H1 (cell line): ENCODE results near the gene KCND3. TPM values are rescaled to one million over a fixed set of nuclear protein-coding genes. Genes with fewer than 3 reads are reported as not detected.

ENCODE experiments used
- CTCF ChIA-PET: fragments of 300-600 bp; sonication (Branson Sonifier 250); formaldehyde crosslinking; loops from one replicate; lab custom pipeline; 2021; ENCODE audit not compliant: partially characterized antibody; lab: Charles Lee
- POLR2A ChIA-PET: fragments of 300-600 bp; sonication (Branson Sonifier 250); formaldehyde crosslinking; loops from one replicate; lab custom pipeline; 2021; ENCODE audit warnings: inconsistent platforms; ENCODE audit not compliant: partially characterized antibody; lab: Charles Lee
- DNase-seq, 2 experiments: peaks; one replicate each; pipeline versions ENCODE4 v3.0.0 to v3.0.0-alpha.2; 2010 to 2022; ENCODE audit warnings: low spot score in 2 of 2, low read depth in 1 of 2, mixed read lengths in 1 of 2
- FAIRE-seq: peaks from 2 replicates; lab custom pipeline; 2011; peaks lifted over from hg19 to GRCh38; lab: Jason Lieb, UNC
- H2AFZ ChIP-seq: 2 replicates; pipeline ENCODE4 v1.8.1; 2012; ENCODE audit warnings: low read length, inconsistent platforms
- H2AK5ac ChIP-seq: 2 replicates; pipeline ENCODE4 v1.6.1; 2013; ENCODE audit warnings: low read depth, low read length
- H2BK120ac ChIP-seq: replicated peaks from 2 replicates; pipeline ENCODE3; 2013; ENCODE audit warnings: low read depth, low read length, inconsistent platforms
- H2BK12ac ChIP-seq: 2 replicates; pipeline ENCODE4 v1.6.1; 2013; ENCODE audit warnings: low read depth, low read length
- H2BK15ac ChIP-seq: 2 replicates; pipeline ENCODE4 v1.6.1; 2013; ENCODE audit warnings: low read length
- H2BK20ac ChIP-seq: 2 replicates; pipeline ENCODE4 v1.6.1; 2013; ENCODE audit warnings: low read length
- H2BK5ac ChIP-seq: 2 replicates; pipeline ENCODE4 v1.6.1; 2013; ENCODE audit warnings: low read depth, low read length
- H3K14ac ChIP-seq: 2 replicates; pipeline ENCODE4 v1.6.1; 2013; ENCODE audit warnings: inconsistent platforms; ENCODE audit not compliant: insufficient read length
- H3K18ac ChIP-seq: 2 replicates; pipeline ENCODE4 v1.6.1; 2013; ENCODE audit warnings: low read length; ENCODE audit errors: extremely low read depth
- H3K23ac ChIP-seq: 2 replicates; pipeline ENCODE4 v1.6.1; 2013; ENCODE audit warnings: inconsistent platforms; ENCODE audit not compliant: insufficient read length
- H3K23me2 ChIP-seq: 2 replicates; pipeline ENCODE4 v1.6.1; 2013; ENCODE audit warnings: low read depth, low read length
- H3K27ac ChIP-seq: 2 replicates; pipeline ENCODE4 v1.6.1; 2011; ENCODE audit warnings: low read depth, low read length, inconsistent platforms
- H3K27me3 ChIP-seq, 4 experiments: replicated peaks in 1 of 4; 1 replicate in 1 of 4; 2 replicates in 3 of 4; pipeline versions ENCODE4 v1.6.1 to v1.8.1; 2011 to 2013; ENCODE audit warnings: low read length in 3 of 4, mild to moderate bottlenecking in 3 of 4, inconsistent platforms in 2 of 4, mixed read lengths in 2 of 4, moderate library complexity in 1 of 4; ENCODE audit not compliant: control insufficient read depth in 3 of 4, insufficient read depth in 3 of 4; ENCODE audit errors: extremely low read depth in 1 of 4
- H3K36me3 ChIP-seq, 4 experiments: 2 replicates each; pipeline versions ENCODE4 v1.6.1 to v1.8.1; 2011 to 2013; ENCODE audit warnings: mild to moderate bottlenecking in 4 of 4, low read length in 3 of 4, moderate library complexity in 2 of 4, control low read depth in 1 of 4, inconsistent platforms in 1 of 4; ENCODE audit not compliant: insufficient read depth in 4 of 4, control insufficient read depth in 2 of 4
- H3K4ac ChIP-seq: replicated peaks from 2 replicates; pipeline ENCODE3; 2013; ENCODE audit warnings: low read length, low read depth, mixed read lengths, inconsistent platforms; ENCODE audit not compliant: insufficient read length
- H3K4me1 ChIP-seq, 4 experiments: replicated peaks in 1 of 4; 1 replicate in 1 of 4; 2 replicates in 3 of 4; pipeline versions ENCODE4 v1.6.1 to v1.8.1; 2011 to 2013; ENCODE audit warnings: low read length in 3 of 4, inconsistent platforms in 2 of 4, mixed read lengths in 1 of 4; ENCODE audit not compliant: insufficient read depth in 4 of 4, control insufficient read depth in 3 of 4
- H3K4me2 ChIP-seq, 2 experiments: 2 replicates each; pipeline versions ENCODE4 v1.6.1 to v1.8.1; 2011 to 2013; ENCODE audit warnings: low read depth in 2 of 2, low read length in 2 of 2, control low read depth in 1 of 2, inconsistent platforms in 1 of 2, mild to moderate bottlenecking in 1 of 2; ENCODE audit not compliant: insufficient read depth in 1 of 2
- H3K4me3 ChIP-seq, 4 experiments: fragments of 200-600, 300-600 bp in 1 of 4; sonication (generic), shearing (Covaris generic), sonication (Bioruptor Twin) in 1 of 4; 2 replicates each; pipeline versions ENCODE4 v1.5.1 to v1.8.1; 2011 to 2016; ENCODE audit warnings: low read length in 4 of 4, low read depth in 3 of 4, control low read depth in 2 of 4, inconsistent platforms in 2 of 4, mild to moderate bottlenecking in 2 of 4, mixed read lengths in 1 of 4, moderate library complexity in 1 of 4; ENCODE audit not compliant: insufficient read depth in 2 of 4; ENCODE audit errors: extremely low read depth in 1 of 4
- H3K56ac ChIP-seq: replicated peaks from 2 replicates; pipeline ENCODE3; 2013; ENCODE audit warnings: low read depth, mild to moderate bottlenecking, mixed read lengths, low read length, inconsistent platforms; ENCODE audit not compliant: insufficient read length
- H3K79me1 ChIP-seq: 2 replicates; pipeline ENCODE4 v1.6.1; 2013; ENCODE audit warnings: low read depth, low read length, control low read depth
- H3K79me2 ChIP-seq, 2 experiments: 2 replicates each; pipeline versions ENCODE4 v1.6.1 to v1.8.1; 2012 to 2013; ENCODE audit warnings: low read length in 2 of 2, mild to moderate bottlenecking in 2 of 2, inconsistent platforms in 1 of 2; ENCODE audit not compliant: insufficient read depth in 2 of 2, control insufficient read depth in 1 of 2
- H3K9ac ChIP-seq, 4 experiments: replicated peaks in 1 of 4; 1 replicate in 1 of 4; 2 replicates in 3 of 4; pipeline versions ENCODE4 v1.6.1 to v1.8.1; 2011 to 2013; ENCODE audit warnings: low read depth in 3 of 4, low read length in 3 of 4, control low read depth in 2 of 4, mild to moderate bottlenecking in 2 of 4, moderate library complexity in 2 of 4, inconsistent platforms in 1 of 4; ENCODE audit errors: extremely low read depth in 1 of 4
- H3K9me3 ChIP-seq, 2 experiments: 2 replicates each; pipeline versions ENCODE4 v1.6.1 to v1.8.1; 2012 to 2013; ENCODE audit warnings: mild to moderate bottlenecking in 2 of 2, moderate library complexity in 2 of 2, control low read depth in 1 of 2, inconsistent platforms in 1 of 2, low read depth in 1 of 2, low read length in 1 of 2, mixed read lengths in 1 of 2; ENCODE audit not compliant: insufficient read depth in 2 of 2
- H4K20me1 ChIP-seq, 2 experiments: replicated peaks in 1 of 2; 2 replicates each; pipeline versions ENCODE3 to v1.8.1; 2011 to 2013; ENCODE audit warnings: inconsistent platforms in 2 of 2, low read length in 2 of 2, mild to moderate bottlenecking in 1 of 2; ENCODE audit not compliant: insufficient read depth in 2 of 2, control insufficient read depth in 1 of 2
- H4K5ac ChIP-seq: 2 replicates; pipeline ENCODE4 v1.6.1; 2013; ENCODE audit warnings: low read length, low read depth, mixed read lengths, inconsistent platforms; ENCODE audit not compliant: insufficient read length
- H4K8ac ChIP-seq: 2 replicates; pipeline ENCODE4 v1.8.0; 2013; ENCODE audit warnings: mild to moderate bottlenecking, moderate library complexity, low read length, inconsistent platforms; ENCODE audit not compliant: insufficient read depth; ENCODE audit errors: extremely low read depth
- H4K91ac ChIP-seq: replicated peaks from 2 replicates; pipeline ENCODE3; 2013; ENCODE audit warnings: low read length, mixed read lengths, inconsistent platforms; ENCODE audit not compliant: insufficient read length
- FOSL1 ChIP-seq: IDR thresholded peaks from 2 replicates; pipeline ENCODE4 v1.6.1; 2011; ENCODE audit warnings: mild to moderate bottlenecking, low read depth, low read length, moderate library complexity; ENCODE audit not compliant: insufficient read depth
- WGBS, 2 experiments: shearing (Covaris generic) in 1 of 2; methylation state at CpG; one replicate each; pipeline versions ENCODE4 v1.1.6 to v1.1.7; 2013 to 2015; ENCODE audit warnings: low lambda C conversion rate in 2 of 2, mixed read lengths in 2 of 2, inconsistent platforms in 1 of 2, low coverage in 1 of 2, missing lambda C conversion rate in 1 of 2; ENCODE audit not compliant: insufficient replicate concordance in 2 of 2, insufficient coverage in 1 of 2, insufficient read length in 1 of 2; ENCODE audit errors: extremely low coverage in 1 of 2, missing lambda C conversion rate in 1 of 2; 5-methylcytosine and 5-hydroxymethylcytosine counted together
- polyA plus RNA-seq, 7 experiments: library from polyadenylated mRNA; depleted of rRNA in 3 of 7; stranded (reverse) in 5 of 7; unstranded in 2 of 7; fragments of >200 nt in 5 of 7; fragments of 200-250 nt in 2 of 7; gene quantifications; 1 replicate in 5 of 7; 2 replicates in 1 of 7; 4 replicates in 1 of 7; pipeline versions ENCODE4 v1.2.1 to v1.2.3, GENCODE V29; 2011 to 2013; ENCODE audit warnings: missing spikeins in 2 of 7, mixed read lengths in 2 of 7
- total RNA-seq: library from RNA; stranded (reverse); fragmentation: NEBNext Ultra II Directional; extraction: Animal tissue kit (Norgen Biotek cat#: 25700); gene quantifications from 2 replicates; pipeline ENCODE4 v1.2.1, GENCODE V29; 2021
- TF ChIP-seq, protein P1 (sequence below): IDR thresholded peaks from 2 replicates; pipeline ENCODE4 v1.6.1; 2012; ENCODE audit warnings: inconsistent platforms

The KCND3 gene
- total and polyA plus RNA-seq, 2 of the 8 experiments (the other 6 are each of a cell fraction or from before 2014, with no cell fraction given) = 0.14 to 0.48 TPM

DNA sequence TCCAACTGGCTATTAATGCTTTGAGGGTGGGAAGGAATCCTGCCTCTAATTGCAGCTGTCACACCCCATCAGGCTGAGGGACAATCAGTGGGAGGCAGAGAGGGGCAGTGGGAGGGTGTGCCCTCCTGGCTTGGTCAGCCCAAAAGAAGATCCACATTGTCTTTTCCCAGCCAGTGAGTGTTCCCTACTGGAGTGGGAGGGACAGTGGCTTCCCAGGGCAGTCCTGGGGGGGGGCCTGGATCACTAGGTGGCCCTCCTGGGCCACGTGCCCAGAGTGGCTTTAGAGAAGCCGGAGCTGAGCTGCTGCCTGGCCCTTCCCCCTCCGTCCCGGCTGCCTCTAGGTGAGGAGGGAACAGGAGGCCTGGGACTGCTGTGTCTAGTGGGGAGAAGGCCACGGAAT is 264.3 kb downstream of the KCND3 start:
- TF ChIP-seq, protein P1, sequence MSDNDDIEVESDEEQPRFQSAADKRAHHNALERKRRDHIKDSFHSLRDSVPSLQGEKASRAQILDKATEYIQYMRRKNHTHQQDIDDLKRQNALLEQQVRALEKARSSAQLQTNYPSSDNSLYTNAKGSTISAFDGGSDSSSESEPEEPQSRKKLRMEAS = peak; percentile 41; the same call in 1 of the 2 replicates
- TF ChIP-seq FOSL1 = no peak
- Histone ChIP-seq H2BK120ac (no peak overlapping the region), H2BK5ac (0 out of 2 replicates have a peak overlapping the region, but pooled peaks have one; percentile 17), H3K79me1 (peaks cover 9% of the 10 kb centered on the region), H2BK12ac (no peak overlapping the region), H4K91ac (no peak overlapping the region), H3K23me2 (no peaks in the 10 kb centered on the region; the same call in none of the 2 replicates), H4K8ac (no peak overlapping the region), H2BK20ac (no peak overlapping the region), H3K4me2 (no peak overlapping the region; a peak in 1 of 4 replicates), H3K36me3 (peaks cover 0 to 3% (median 0%) of the 10 kb centered on the region in 4 experiments; a peak in 3 of 8 replicates), H3K18ac (no peak overlapping the region), H3K9ac (no peak overlapping the region), H3K4ac (no peak overlapping the region), H3K4me1 (peaks cover 2 to 26% (median 14%) of the 10 kb centered on the region in 4 experiments), H2AK5ac (no peak overlapping the region), H3K14ac (no peak overlapping the region), H3K4me3 (no peak overlapping the region), H3K27ac (no peak overlapping the region), H2BK15ac (no peak overlapping the region), H4K5ac (no peak overlapping the region), H3K79me2 (peaks cover 0 to 8% of the 10 kb centered on the region in 2 experiments; a peak in 1 of 4 replicates), H2AFZ (no peak overlapping the region), H3K9me3 (no peaks in the 10 kb centered on the region), H3K56ac (no peak overlapping the region), H3K23ac (no peak overlapping the region), H3K27me3 (no peaks in the 10 kb centered on the region; a peak in 1 of 7 replicates), H4K20me1 (peaks cover 3 to 5% of the 10 kb centered on the region in 2 experiments)
- DNase-seq (peak in 1 of 2 experiments; percentile 53), FAIRE-seq (no peak)
- WGBS, 2 experiments = 59% methylated on average over 5 of the region's 5 CpGs; no CpG with 5 or more reads in 1 of the 2 experiments
- POLR2A ChIA-PET = interaction anchor here (1.0 to 18.0 kb wide), 4 partner anchors 12 to 30 kb away, joined by 3 to 343 read pairs (median 8); partner anchors contain the start of gene INKA2
- CTCF ChIA-PET = interaction anchor here (40.4 to 42.0 kb wide), 2 partner anchors 4 to 19 kb away, joined by 1070 read pairs; partner anchors contain the start of genes DDX20 and INKA2
